Measurements from ENCODE around the gene RFT1.

The RFT1 gene

DNA sequence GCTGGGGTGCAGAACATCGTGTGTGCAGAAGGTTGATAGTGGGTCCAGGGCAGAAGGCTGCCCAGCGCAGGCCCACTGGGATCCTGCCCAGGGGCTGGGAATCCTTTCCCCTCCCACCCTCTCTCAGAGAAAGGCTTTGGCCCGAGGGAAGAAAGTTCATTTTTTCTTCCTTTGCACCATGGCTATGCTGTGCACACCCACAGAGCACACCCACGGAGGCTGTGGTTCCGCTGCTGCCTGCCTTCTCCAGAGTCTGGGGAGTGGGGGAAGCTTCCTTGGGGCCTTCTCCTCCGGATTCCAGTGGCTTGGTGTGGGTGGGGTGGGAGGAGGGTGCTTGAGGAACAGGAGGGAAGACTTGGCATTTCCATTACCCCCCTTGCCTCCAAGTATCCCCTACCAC, 23.7 kb upstream of the RFT1 start:
- Histone ChIP-seq H3K27ac (ENCODE audit: extremely low read depth, low read depth, low read length) (no peak overlapping the region), H3K9me3 (ENCODE audit: control insufficient read depth, insufficient read depth, low read depth, low read length) (no peaks in the 10 kb centered on the region), H3K36me3 (ENCODE audit: control insufficient read depth in 2 of 2, insufficient read depth in 1 of 2, low read length in 2 of 2) (no peaks in the 10 kb centered on the region), H3K4me3 (ENCODE audit: low read depth, low read length) (no peak overlapping the region), H3K4me1 (ENCODE audit: control insufficient read depth, insufficient read depth, low read length) (no peaks in the 10 kb centered on the region)
- CTCF ChIA-PET: interaction anchor here (0.7 to 1.1 kb wide), 2 partner anchors 14 to 17 kb away, joined by 3 read pairs; no protein-coding TSS in a partner anchor
- POLR2A ChIA-PET: no interaction called here
- TF ChIP-seq, protein P1, sequence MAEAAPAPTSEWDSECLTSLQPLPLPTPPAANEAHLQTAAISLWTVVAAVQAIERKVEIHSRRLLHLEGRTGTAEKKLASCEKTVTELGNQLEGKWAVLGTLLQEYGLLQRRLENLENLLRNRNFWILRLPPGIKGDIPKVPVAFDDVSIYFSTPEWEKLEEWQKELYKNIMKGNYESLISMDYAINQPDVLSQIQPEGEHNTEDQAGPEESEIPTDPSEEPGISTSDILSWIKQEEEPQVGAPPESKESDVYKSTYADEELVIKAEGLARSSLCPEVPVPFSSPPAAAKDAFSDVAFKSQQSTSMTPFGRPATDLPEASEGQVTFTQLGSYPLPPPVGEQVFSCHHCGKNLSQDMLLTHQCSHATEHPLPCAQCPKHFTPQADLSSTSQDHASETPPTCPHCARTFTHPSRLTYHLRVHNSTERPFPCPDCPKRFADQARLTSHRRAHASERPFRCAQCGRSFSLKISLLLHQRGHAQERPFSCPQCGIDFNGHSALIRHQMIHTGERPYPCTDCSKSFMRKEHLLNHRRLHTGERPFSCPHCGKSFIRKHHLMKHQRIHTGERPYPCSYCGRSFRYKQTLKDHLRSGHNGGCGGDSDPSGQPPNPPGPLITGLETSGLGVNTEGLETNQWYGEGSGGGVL (tag by site-specific recombination; IDR thresholded peaks at IDR 0.05): peak; percentile 31; the same call in 1 of the 2 replicates
- TF ChIP-seq ZSCAN23 (tag by site-specific recombination; IDR thresholded peaks at IDR 0.05): no peak
- peak; percentile 99 for TF ChIP-seq ZFHX2 (tag by site-specific recombination; conservative IDR thresholded peaks at IDR 0.05)
- TF ChIP-seq EGR2 (tag by site-specific recombination; IDR thresholded peaks at IDR 0.05; ENCODE audit: low read depth): peak; percentile 98

- POLR2A ChIA-PET: no interaction called here
- H3K4me3 ChIP-seq (ENCODE audit: low read depth, low read length): no peak overlapping the region
- H3K9me3 ChIP-seq (ENCODE audit: control insufficient read depth, insufficient read depth, low read depth, low read length): no peaks in the 10 kb centered on the region
- no peaks in the 10 kb centered on the region for H3K4me1 ChIP-seq (ENCODE audit: control insufficient read depth, insufficient read depth, low read length)
- H3K27ac ChIP-seq (ENCODE audit: extremely low read depth, low read depth, low read length): no peak overlapping the region
- CTCF ChIA-PET: no interaction called here
- no peaks in the 10 kb centered on the region for H3K36me3 ChIP-seq (ENCODE audit: control insufficient read depth in 2 of 2, insufficient read depth in 1 of 2, low read length in 2 of 2)
- no peak for TF ChIP-seq ELK4 (IDR thresholded peaks at IDR 0.05; ENCODE audit: borderline replicate concordance, low read depth, low read length)
- peak; percentile 46 for TF ChIP-seq ZNF623 (tag by site-specific recombination; IDR thresholded peaks at IDR 0.05)
- no peak for TF ChIP-seq KLF16 (tag by site-specific recombination; IDR thresholded peaks at IDR 0.05)
- TF ChIP-seq ZNF184 (tag by site-specific recombination; IDR thresholded peaks at IDR 0.05): no peak
- no peak for TF ChIP-seq ZNF239 (tag by site-specific recombination; IDR thresholded peaks at IDR 0.05)
- TF ChIP-seq, protein P2, sequence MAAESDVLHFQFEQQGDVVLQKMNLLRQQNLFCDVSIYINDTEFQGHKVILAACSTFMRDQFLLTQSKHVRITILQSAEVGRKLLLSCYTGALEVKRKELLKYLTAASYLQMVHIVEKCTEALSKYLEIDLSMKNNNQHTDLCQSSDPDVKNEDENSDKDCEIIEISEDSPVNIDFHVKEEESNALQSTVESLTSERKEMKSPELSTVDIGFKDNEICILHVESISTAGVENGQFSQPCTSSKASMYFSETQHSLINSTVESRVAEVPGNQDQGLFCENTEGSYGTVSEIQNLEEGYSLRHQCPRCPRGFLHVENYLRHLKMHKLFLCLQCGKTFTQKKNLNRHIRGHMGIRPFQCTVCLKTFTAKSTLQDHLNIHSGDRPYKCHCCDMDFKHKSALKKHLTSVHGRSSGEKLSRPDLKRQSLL (tag by site-specific recombination; IDR thresholded peaks at IDR 0.05): no peak
Measured at GRCh38 chr3:53153264-53153823, 23.1 kb upstream of the RFT1 start.

DNA sequence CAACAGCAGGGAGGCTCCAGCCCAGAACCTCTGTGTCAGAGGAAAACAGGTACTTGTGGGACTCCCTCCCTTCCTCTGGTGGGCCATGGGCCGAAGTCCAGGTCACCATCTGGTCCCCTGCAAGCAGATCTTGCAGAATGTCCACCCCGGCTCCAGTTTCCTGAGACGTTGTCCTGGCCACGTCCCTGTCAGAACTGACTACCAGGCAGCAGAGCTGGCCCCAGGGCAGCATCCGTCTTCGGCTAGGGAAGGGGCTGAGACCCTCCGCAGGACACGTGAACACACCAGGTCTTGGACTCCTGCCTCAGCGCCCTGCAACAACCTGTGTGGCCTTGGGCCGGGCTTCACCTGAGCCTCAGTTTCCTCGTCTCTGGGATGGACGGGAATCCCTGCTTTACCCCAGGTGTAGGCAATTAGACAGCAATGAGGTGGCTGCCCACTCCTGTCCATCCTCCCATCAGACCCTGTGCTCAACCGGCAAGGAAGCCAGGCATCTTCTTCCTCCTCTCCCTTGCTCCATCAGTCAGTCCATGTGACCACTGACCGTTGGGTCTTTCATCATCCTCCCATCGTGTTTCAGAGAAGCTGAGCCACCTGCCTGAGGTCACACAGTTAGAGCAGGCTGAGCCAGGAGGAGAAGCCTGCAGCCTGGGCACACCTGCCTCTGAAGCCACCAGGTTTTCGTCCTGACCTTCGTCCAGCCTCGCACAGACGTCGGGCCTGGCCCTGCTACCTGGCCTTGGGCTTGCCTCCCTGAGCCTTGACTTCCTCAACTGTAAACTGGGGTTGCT, 21.8 kb upstream of the RFT1 start:
- POLR2A ChIA-PET: interaction anchor here (1.3 kb wide), 1 partner anchor 9 kb away, joined by 4 read pairs; the partner anchor contains the start of gene PRKCD
- Histone ChIP-seq H3K27ac (ENCODE audit: extremely low read depth, low read depth, low read length) (no peak overlapping the region), H3K9me3 (ENCODE audit: control insufficient read depth, insufficient read depth, low read depth, low read length) (no peaks in the 10 kb centered on the region), H3K4me3 (ENCODE audit: low read depth, low read length) (no peak overlapping the region), H3K4me1 (ENCODE audit: control insufficient read depth, insufficient read depth, low read length) (no peaks in the 10 kb centered on the region), H3K36me3 (ENCODE audit: control insufficient read depth in 2 of 2, insufficient read depth in 1 of 2, low read length in 2 of 2) (no peaks in the 10 kb centered on the region)
- CTCF ChIA-PET: interaction anchor here (1.2 kb wide), 1 partner anchor 44 kb away, joined by 3 read pairs; no protein-coding TSS in a partner anchor
- TF ChIP-seq, protein P3, sequence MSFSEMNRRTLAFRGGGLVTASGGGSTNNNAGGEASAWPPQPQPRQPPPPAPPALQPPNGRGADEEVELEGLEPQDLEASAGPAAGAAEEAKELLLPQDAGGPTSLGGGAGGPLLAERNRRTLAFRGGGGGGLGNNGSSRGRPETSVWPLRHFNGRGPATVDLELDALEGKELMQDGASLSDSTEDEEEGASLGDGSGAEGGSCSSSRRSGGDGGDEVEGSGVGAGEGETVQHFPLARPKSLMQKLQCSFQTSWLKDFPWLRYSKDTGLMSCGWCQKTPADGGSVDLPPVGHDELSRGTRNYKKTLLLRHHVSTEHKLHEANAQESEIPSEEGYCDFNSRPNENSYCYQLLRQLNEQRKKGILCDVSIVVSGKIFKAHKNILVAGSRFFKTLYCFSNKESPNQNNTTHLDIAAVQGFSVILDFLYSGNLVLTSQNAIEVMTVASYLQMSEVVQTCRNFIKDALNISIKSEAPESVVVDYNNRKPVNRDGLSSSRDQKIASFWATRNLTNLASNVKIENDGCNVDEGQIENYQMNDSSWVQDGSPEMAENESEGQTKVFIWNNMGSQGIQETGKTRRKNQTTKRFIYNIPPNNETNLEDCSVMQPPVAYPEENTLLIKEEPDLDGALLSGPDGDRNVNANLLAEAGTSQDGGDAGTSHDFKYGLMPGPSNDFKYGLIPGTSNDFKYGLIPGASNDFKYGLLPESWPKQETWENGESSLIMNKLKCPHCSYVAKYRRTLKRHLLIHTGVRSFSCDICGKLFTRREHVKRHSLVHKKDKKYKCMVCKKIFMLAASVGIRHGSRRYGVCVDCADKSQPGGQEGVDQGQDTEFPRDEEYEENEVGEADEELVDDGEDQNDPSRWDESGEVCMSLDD (tag by site-specific recombination; IDR thresholded peaks at IDR 0.05): no peak
- TF ChIP-seq BCL11A (tag by site-specific recombination; IDR thresholded peaks at IDR 0.05; ENCODE audit: low read depth) (no peak), ZSCAN23 (tag by site-specific recombination; IDR thresholded peaks at IDR 0.05) (no peak), ZNF121 (tag by site-specific recombination; IDR thresholded peaks at IDR 0.05) (no peak), ZNF777 (tag by site-specific recombination; IDR thresholded peaks at IDR 0.05; ENCODE audit: borderline replicate concordance) (no peak), ZNF548 (tag by site-specific recombination; IDR thresholded peaks at IDR 0.05) (no peak), ZBTB8A (tag by site-specific recombination; IDR thresholded peaks at IDR 0.05) (no peak), GLI4 (tag by site-specific recombination; IDR thresholded peaks at IDR 0.05) (no peak), ZNF544 (tag by site-specific recombination; IDR thresholded peaks at IDR 0.05) (no peak), SP3 (tag by site-specific recombination; IDR thresholded peaks at IDR 0.05) (no peak), ZNF626 (tag by site-specific recombination; IDR thresholded peaks at IDR 0.05) (no peak)
- TF ChIP-seq, protein P4, sequence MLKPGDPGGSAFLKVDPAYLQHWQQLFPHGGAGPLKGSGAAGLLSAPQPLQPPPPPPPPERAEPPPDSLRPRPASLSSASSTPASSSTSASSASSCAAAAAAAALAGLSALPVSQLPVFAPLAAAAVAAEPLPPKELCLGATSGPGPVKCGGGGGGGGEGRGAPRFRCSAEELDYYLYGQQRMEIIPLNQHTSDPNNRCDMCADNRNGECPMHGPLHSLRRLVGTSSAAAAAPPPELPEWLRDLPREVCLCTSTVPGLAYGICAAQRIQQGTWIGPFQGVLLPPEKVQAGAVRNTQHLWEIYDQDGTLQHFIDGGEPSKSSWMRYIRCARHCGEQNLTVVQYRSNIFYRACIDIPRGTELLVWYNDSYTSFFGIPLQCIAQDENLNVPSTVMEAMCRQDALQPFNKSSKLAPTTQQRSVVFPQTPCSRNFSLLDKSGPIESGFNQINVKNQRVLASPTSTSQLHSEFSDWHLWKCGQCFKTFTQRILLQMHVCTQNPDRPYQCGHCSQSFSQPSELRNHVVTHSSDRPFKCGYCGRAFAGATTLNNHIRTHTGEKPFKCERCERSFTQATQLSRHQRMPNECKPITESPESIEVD (tag by site-specific recombination; IDR thresholded peaks at IDR 0.05): no peak
